Nephron progenitor cell (in vitro differentiated cells): Measurements from ENCODE around the gene TMOD1.

Experiments used
- DNase-seq: peaks from one replicate; pipeline ENCODE4 v3.0.0; 2021
- H3K27ac Mint-ChIP-seq: 2 replicates; pipeline ENCODE4 v1.8.0; 2021; ENCODE audit warnings: mild to moderate bottlenecking, moderate library complexity, mixed read lengths
- H3K27me3 Mint-ChIP-seq: 2 replicates; pipeline ENCODE4 v1.8.0; 2021; ENCODE audit warnings: mild to moderate bottlenecking, low read depth, mixed read lengths; ENCODE audit not compliant: poor library complexity
- H3K36me3 Mint-ChIP-seq: 2 replicates; pipeline ENCODE4 v1.8.0; 2021; ENCODE audit warnings: low read depth, mixed read lengths
- H3K4me1 Mint-ChIP-seq: 2 replicates; pipeline ENCODE4 v1.8.0; 2021; ENCODE audit warnings: mixed read lengths
- H3K4me3 Mint-ChIP-seq: 2 replicates; pipeline ENCODE4 v1.8.0; 2021; ENCODE audit warnings: mild to moderate bottlenecking, moderate library complexity, mixed read lengths
- H3K9me3 Mint-ChIP-seq: 2 replicates; pipeline ENCODE4 v1.8.0; 2021; ENCODE audit warnings: mild to moderate bottlenecking, moderate library complexity, mixed read lengths
- CTCF ChIP-seq: fragments of 200-600 bp; sonication (generic); IDR thresholded peaks from 2 replicates; pipeline ENCODE4 v1.5.0; 2021; ENCODE audit warnings: antibody characterized with exemption

Gene TMOD1

GRCh38 chr9:97555164-97555563 lies 53.7 kb downstream of the TMOD1 start:
- no peak for TF ChIP-seq CTCF
- Mint-ChIP-seq H3K36me3 (no peaks in the 10 kb centered on the region), H3K9me3 (no peaks in the 10 kb centered on the region), H3K27ac (no peak overlapping the region), H3K27me3 (peaks cover 36% of the 10 kb centered on the region), H3K4me3 (no peak overlapping the region), H3K4me1 (peaks cover 20% of the 10 kb centered on the region)
- no peak for DNase-seq

GRCh38 chr9:97556036-97556720 lies 54.7 kb downstream of the TMOD1 start:
- Mint-ChIP-seq H3K4me1 (peaks cover 20% of the 10 kb centered on the region), H3K9me3 (no peaks in the 10 kb centered on the region), H3K27me3 (peaks cover 33% of the 10 kb centered on the region), H3K36me3 (no peaks in the 10 kb centered on the region), H3K27ac (no peak overlapping the region), H3K4me3 (no peak overlapping the region)
- TF ChIP-seq CTCF = no peak
- DNase-seq = no peak

- Mint-ChIP-seq H3K9me3 (no peaks in the 10 kb centered on the region), H3K27me3 (peaks cover 36% of the 10 kb centered on the region), H3K36me3 (no peaks in the 10 kb centered on the region), H3K4me1 (peaks cover 20% of the 10 kb centered on the region), H3K4me3 (no peak overlapping the region), H3K27ac (no peak overlapping the region)
- no peak for TF ChIP-seq CTCF
- no peak for DNase-seq
Observed at GRCh38 chr9:97556721-97557605, 55.5 kb downstream of the TMOD1 start.

GRCh38 chr9:97557606-97558095 lies 56.2 kb downstream of the TMOD1 start:
- peaks cover 20% of the 10 kb centered on the region for H3K4me1 Mint-ChIP-seq
- no peaks in the 10 kb centered on the region for H3K9me3 Mint-ChIP-seq
- DNase-seq = no peak
- no peak overlapping the region for H3K4me3 Mint-ChIP-seq
- H3K27ac Mint-ChIP-seq = no peak overlapping the region
- TF ChIP-seq CTCF = no peak
- peaks cover 38% of the 10 kb centered on the region for H3K27me3 Mint-ChIP-seq
- no peaks in the 10 kb centered on the region for H3K36me3 Mint-ChIP-seq

GRCh38 chr9:97558701-97559101 lies 57.2 kb downstream of the TMOD1 start:
- peaks cover 42% of the 10 kb centered on the region for H3K27me3 Mint-ChIP-seq
- TF ChIP-seq CTCF = no peak
- H3K9me3 Mint-ChIP-seq = no peaks in the 10 kb centered on the region
- no peak overlapping the region for H3K4me3 Mint-ChIP-seq
- peaks cover 19% of the 10 kb centered on the region for H3K4me1 Mint-ChIP-seq
- no peaks in the 10 kb centered on the region for H3K36me3 Mint-ChIP-seq
- no peak overlapping the region for H3K27ac Mint-ChIP-seq
- DNase-seq = no peak
